Iris pigment epithelial cell (primary cell): ENCODE results near the gene OR10X1.

Source experiments
- DNase-seq: peaks from one replicate; pipeline ENCODE4 v3.0.0-alpha.2; 2011; ENCODE audit warnings: low read depth

OR10X1 gene, protein sequence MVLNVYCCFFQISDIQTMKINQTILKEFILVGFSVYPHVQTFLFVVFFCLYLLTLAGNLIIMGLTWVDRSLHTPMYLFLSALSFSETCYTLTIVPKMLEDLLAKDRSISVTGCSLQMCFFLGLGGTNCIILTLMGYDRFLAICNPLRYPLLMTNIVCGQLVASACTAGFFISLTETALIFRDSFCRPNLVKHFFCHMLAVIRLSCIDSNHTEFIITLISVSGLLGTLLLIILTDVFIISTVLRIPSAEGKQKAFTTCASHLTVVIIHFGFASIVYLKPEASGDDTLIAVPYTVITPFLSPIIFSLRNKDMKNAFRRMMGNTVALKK

DNA sequence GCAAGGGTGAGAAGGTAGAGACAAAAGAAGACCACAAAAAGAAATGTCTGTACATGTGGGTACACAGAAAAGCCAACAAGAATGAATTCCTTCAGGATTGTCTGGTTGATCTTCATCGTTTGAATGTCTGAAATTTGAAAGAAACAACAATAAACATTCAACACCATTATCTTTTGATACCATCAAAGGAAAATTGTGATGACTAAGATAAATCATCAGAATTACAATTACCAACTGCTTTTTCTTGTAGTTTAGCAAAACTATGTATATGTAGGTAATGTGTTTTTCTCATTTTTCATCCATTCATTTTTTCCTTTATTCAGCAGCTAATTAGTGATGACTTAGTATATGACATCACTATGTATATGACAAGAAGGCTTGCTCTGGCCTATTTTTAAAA is at the start of gene OR10X1:
Gene OR10X1, minus strand, starts transcription at position 167 of the 400 bp plus-strand sequence. Its CDS starts 0 bp downstream, at position 167.
- DNase-seq = no peak

DNA sequence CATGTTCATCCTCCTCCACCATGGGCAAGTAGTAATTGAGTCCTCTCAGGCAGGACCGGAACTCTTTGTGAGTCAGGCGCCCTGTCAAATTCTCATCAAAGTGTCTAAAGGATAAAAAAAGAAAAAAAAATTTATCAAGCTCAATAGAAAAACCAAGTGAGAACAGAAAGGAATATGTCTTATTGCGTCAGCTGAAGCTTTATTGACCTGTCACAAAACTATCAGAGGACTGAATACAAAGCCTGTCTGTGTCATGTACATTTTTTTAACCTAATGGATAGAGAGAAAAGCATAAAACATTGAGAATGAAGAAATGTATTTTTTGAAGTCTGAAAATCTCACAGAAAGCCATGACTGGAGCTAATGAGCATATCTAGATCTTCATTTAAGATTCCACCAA is 34.1 kb upstream of the OR10X1 start:
- no peak for DNase-seq

DNA sequence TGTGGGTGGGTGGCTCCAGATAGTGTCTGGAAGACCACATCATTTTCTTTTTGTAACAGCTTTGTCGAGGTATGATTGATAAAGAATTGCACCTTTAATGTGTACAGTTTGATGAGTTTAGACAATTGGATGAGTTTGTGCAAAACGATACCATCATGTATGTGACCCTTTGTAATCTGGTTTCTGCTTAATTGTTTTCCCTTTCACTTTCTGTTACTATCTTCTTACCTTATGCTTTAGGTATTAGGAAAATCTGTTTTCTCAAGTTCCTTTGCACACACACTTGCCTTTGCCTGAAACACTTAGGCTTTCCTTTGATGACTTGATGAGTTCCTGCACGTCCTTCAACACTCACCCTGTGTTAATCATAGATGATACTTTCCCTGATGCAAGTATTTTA is 32.2 kb upstream of the OR10X1 start:
- no peak for DNase-seq

DNA sequence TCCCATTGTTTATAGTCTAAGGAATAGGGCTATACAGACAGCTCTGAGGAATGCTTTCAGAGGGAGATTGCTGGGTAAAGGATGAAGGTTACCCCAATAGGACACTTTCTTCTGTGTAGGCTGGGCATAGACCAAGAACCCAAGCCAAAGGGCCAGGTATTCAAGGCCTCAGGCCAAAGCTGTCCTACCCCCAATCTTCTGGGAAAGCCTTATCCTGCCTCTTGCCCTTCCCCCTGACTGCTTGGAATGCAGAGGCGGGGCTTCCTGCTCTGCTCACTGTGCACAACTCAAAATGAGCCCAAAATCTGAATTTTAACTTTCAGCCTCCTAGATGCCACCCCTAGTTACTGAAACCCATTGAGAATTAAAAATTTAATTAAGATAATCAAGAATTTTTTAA is 27.6 kb upstream of the OR10X1 start:
- no peak for DNase-seq

DNA sequence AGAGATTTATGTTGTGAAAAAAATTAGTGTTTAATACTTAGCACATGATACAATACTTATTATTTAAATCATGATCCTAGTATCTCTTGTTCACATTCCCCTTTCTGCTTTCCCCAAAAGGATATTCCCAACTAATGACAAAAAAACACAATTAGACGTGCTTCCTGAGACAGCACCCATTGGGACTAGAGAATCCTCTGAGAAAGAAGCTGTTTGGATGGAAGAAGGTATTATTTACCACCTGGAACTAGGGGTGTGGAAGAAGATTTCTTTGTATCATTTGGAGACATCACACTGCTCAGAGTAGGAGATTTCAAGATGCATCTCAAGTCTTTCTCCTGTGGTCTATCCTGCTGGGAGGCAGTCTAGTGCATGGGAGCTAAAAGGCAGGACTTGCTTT is 25.3 kb upstream of the OR10X1 start, which contains the start of gene OR10Z1:
Gene OR10Z1, plus strand, starts transcription at position 301 of the 400 bp plus-strand sequence. CDS start 1,171 bp downstream, outside the sequence.
- DNase-seq = no peak

DNA sequence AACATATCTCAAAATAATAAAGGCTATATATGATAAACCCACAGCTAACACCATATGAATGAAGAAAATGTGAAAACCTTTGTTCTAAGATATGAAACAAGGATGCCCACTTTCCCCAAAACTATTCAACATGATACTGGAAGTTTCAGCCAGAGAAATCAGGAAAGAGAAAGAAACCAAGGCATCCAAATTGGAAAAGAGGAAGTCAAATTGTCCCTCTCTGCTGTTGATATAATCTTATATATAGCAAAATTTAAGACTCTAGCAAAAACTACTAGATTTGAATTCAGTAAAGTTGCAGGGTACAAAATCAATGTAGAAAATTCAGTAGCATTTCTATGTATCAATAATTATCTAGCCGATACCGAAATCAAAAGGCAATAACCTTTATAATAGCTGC is 21.0 kb upstream of the OR10X1 start:
- no peak for DNase-seq

DNA sequence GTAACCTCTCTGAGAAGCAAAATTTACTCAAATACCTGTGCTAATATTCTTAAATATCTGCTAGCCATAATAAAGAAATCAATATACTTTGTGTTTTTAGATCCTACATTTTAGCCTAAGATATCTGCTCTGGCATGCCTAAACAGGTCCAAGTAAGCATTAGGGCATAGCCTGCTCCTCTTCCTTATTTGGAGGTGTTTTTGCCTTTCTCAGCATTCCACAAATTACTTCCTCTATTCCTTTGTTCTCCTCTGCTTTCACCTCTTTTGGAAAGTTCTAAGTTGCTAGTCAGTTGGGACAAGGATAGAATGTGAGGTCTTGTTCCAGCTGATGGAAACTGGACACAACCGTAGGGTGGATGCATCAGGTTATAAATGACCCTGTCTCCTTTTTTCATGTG is 7.2 kb upstream of the OR10X1 start:
- DNase-seq = no peak

DNA sequence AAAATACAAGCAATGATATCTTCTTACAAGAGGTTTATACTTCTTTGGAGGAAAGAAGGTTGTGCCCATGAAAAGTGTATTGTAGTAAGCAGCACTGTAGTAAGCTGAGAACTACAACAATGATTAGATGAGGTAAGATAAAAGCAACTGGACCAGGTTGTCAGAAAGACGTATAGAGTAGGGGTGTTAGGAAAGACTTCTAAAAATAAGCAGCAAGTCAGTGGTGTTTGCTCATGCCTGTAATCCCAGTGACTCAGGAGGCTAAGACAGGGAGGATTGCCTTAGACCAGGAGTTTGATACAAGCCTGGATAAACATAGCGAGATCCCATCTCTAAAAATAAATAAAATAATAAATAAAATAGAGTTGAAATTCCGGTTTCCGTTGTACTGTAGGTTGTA is 4.3 kb upstream of the OR10X1 start:
- DNase-seq = no peak

DNA sequence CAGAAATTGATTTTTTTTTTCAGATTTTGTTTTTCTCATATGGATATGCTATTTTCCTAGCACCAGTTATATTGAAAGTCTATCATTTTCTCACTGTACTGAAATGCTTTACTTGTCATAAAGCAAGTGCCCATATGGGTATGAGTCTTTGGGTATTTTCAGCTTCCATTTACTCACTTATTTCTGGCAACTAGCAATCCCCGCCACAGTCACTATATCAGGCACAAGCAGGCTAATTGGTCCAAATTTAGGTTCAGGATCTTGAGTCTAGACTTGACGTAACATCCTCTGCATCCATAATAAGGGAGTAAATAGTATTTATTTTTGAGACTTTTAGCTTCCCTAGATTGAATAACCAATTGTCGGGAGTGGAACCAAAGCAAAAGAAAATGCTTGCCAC is 2.1 kb downstream of the OR10X1 start:
- no peak for DNase-seq

DNA sequence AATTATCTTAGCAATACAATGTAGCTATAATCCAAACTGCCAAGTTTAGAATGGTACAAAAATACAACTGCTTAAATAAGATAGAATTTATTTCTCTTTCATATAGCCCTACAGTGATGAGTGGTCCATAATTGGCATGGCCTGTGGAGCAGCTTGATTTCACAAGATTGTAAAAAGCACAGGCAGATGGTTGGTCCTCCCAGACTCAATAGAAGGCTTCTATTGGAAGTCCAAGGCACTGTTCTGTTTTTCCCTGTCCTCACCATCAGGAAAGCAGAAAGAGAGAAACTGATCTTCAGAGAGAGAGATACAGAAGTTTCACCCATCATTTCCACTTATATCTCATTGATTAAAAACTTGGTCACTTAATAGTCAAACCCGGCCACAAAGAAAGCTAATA is 7.5 kb downstream of the OR10X1 start:
- no peak for DNase-seq

DNA sequence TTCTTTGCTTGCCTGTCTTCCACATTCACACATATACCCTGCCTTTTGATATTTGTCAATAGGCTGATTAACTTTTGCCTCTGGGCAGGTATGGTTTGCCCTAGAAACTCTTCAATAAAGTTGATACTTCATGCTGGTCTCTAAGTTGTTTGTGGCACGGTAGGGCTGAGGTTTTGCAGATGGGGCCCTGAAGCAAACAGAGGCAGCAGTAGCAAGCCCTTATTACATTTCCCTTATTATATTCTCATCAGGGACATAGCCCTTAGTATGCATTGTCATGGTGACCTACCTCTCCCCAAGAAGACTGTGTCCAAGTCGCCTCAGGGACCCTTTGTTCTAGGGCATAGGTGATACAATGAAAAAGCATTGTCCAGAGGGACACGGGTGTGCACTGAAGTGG is 9.2 kb downstream of the OR10X1 start, which contains the start of gene OR6P1:
Gene OR6P1, minus strand, starts transcription at position 101 of the 400 bp plus-strand sequence. CDS start 6,976 bp downstream, outside the sequence.
- DNase-seq = no peak

DNA sequence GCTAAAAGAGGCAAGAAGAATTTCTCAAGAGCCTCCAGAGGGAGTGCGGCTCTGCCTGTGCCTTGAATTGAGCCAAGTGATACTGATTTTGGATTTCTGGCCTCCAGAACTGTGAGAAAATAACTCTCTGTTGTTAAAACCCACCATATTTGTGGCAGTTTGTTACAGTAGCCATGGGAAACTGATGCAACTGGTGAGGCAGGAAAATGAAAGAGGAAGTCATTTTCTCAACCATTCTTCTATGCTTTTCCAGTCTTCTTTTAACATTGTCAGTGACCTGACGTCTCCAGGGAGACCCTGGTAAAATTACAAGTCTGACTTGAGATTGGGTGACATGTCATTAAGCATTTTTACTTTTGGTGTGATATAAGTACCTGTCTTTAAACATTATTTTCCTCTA is 15.1 kb downstream of the OR10X1 start:
- DNase-seq = no peak

DNA sequence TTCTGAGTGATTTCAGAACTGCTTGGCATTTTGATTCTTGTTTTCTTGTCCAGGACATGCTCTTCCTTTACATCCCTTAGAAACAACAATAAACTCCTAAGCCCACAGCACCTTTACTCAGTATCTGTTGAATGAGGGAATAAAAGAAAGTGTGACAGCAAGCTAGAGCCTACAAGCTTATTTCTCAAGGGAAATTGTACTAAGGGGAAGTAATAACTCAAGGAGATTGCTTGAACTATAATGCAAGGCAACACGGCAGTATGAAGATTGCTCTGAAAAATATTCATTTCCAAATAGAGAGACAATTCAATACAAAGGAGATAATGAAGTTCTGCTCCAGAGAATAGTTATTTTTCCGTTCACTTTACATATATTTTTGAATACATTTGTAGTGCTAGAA is 15.8 kb downstream of the OR10X1 start:
- DNase-seq = no peak

DNA sequence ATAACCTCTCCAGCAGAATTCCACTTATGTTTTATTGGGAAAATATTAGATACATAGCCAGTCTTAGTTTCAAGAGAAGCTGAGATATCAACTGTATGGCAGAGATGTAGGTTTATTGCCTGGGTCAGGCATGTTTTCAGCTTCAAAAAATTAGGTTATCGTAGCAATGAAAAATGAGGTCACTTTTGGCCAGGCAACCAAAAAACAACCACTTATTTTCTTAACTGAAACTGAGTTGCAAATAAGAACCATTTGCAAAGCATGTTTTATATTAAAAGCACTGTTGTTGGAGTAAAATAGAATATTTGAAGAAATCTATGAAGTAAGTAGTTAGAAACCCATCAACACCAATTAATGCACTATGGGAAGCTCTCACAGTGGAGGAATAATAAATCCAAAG is 20.0 kb downstream of the OR10X1 start:
- no peak for DNase-seq

DNA sequence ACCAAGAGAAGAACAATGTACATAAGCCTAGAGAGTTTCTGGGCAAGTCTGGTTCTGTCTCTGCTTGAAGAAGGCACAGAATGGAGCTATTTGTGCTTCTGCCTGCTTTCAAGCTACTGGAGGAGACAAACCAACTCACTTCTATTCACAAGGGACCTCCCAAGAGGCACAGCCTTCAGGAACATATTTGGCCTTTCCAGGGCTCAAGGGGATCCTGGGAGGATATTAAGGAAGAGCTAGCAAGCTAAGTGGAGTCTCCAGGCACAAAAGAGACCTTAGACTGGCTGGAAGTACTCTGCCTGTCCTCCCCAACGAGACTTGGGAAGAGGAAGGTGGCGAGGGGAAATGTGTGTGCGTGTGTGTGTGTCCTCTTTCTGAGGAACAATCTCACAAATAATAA is 25.3 kb downstream of the OR10X1 start, which contains the start of gene OR6Y1:
Gene OR6Y1, minus strand, starts transcription at position 54 of the 400 bp plus-strand sequence. CDS start 6,300 bp downstream, outside the sequence.
- no peak for DNase-seq

DNA sequence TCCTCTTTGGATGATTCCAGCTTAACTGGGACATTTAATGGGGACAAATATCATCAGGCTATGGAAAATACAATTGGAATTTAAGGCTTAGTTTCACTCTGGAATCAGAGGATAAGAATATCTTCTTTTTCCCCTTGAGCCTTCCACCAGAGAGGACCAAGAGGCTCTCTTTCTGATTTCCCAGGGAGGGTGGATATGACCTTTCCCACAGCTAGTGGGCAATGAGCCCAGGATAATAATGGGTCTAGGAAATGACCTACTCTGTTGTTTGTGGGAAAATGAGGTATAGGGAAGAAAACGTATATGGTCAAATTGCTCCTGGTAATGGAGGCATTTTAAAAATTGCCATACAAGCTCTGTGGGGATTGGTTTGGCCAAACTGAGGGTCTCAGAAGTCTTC is 27.4 kb downstream of the OR10X1 start:
- DNase-seq = no peak

DNA sequence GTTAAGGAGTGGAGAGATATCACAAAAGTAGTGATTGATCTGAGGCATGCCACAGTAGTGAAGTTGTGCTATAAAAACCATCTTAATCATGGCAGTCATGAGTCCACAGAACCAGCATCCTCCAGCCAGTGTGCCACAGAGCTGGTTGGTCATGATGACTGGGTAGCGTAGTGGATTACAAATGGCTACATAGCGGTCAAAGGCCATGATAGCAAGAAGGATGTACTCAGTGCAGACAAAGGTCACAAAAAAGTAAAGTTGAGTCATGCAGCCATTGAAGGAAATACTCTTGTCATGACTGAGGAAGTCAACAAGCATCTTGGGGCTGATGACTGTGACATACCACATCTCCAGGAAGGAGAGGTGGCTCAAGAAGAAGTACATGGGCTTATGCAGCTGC is 32.2 kb downstream of the OR10X1 start:
- no peak for DNase-seq

DNA sequence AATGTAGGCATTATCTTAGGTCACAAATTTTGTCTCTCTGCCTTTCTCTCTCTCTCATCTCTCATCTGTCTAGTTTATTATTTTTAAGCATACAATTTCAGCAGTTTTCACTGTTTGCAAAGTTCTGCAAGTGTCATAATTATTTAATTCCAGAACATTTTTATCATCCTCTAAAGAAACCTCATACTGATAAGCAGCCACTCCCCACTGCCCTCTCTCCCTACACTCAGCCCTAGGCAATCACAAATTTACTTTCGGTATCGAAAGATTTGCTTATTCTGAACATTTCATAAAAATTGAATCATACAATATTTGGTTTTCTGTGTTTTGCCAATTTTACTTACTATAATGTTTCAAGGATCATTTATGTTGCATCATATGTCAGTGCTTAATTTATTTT is 42.1 kb downstream of the OR10X1 start:
- DNase-seq = no peak

DNA sequence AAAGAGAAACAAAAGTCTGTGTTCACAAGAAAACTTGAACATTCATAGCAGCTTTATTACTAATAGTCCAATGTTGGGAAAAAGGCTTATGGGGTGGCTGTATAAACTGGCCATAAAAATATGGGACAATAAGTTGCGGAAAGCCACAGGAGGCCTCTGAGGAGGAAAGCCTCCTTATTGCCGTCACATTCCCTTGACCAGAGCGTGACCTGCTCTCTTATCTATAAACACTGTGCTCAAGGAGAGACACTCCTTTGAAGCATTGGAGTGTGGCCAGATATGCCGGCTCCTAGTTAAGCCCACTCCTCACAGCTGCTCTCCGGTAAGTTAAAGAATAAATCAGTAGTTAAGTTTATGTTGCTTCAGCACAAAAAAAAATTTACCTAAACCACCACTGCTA is 45.2 kb downstream of the OR10X1 start:
- DNase-seq = no peak
